Lower lobe of right lung (tissue), 2 donors: ENCODE data around the gene ARL6IP5. TPM values are rescaled to one million over a fixed set of nuclear protein-coding genes. Genes with fewer than 3 reads are reported as not detected.

Source experiments
- ATAC-seq, 2 donors: fragments of 200-7000 bp; cut with Tn5 transposase; one replicate each; pipeline ENCODE4 v1.9.1; 2020 to 2022; ENCODE audit warnings: mild to moderate bottlenecking in 2 of 2, moderate library complexity in 2 of 2
- DNase-seq: peaks from one replicate; pipeline ENCODE4 v3.0.0-alpha.2; 2020
- H3K27ac ChIP-seq: fragments of 200-600 bp; one replicate; pipeline ENCODE4 v1.8.0; 2022
- H3K27me3 ChIP-seq: fragments of 200-600 bp; one replicate; pipeline ENCODE4 v1.8.0; 2022; ENCODE audit warnings: low read depth
- H3K36me3 ChIP-seq: fragments of 200-600 bp; one replicate; pipeline ENCODE4 v1.8.0; 2022; ENCODE audit warnings: mild to moderate bottlenecking
- H3K4me1 ChIP-seq: fragments of 200-600 bp; one replicate; pipeline ENCODE4 v1.8.0; 2022
- H3K4me3 ChIP-seq: fragments of 200-600 bp; one replicate; pipeline ENCODE4 v1.8.0; 2022; ENCODE audit warnings: mild to moderate bottlenecking
- H3K9me3 ChIP-seq: fragments of 200-600 bp; one replicate; pipeline ENCODE4 v1.8.0; 2022
- CTCF ChIP-seq: fragments of 200-600 bp; IDR thresholded peaks from one replicate; pipeline ENCODE4 v1.8.0; 2022; ENCODE audit warnings: antibody characterized with exemption, mild to moderate bottlenecking
- intact Hi-C: fragments of 100-400 bp; cut with DNase I; formaldehyde crosslinking; loops from one replicate; pipeline ENCODE4 v1.11.0; 2022
- total RNA-seq: library from RNA; stranded (reverse); fragmentation: NEBNext Ultra II Directional; extraction: Animal tissue kit (Norgen Biotek cat#: 25700); gene quantifications from one replicate; pipeline ENCODE4 v1.2.1, GENCODE V29; 2021
- donor health status: DM: no; HTN: yes; CAD: no; lungs with severe emphysema.

Gene ARL6IP5
- total RNA-seq, 1 donor from 2014 or later = 138 TPM

- H3K4me1 ChIP-seq = peaks cover 29% of the 10 kb centered on the region
- peaks cover 56% of the 10 kb centered on the region for H3K36me3 ChIP-seq
- H3K4me3 ChIP-seq = no peak overlapping the region
- no peak overlapping the region for H3K27ac ChIP-seq
- TF ChIP-seq CTCF = no peak
- DNase-seq = no peak
- H3K9me3 ChIP-seq = no peaks in the 10 kb centered on the region
- ATAC-seq = no peak
- H3K27me3 ChIP-seq = no peaks in the 10 kb centered on the region
- intact Hi-C loops = no loop called here
Observed at GRCh38 chr3:69103123-69103522, 18.4 kb downstream of the ARL6IP5 start.

DNA sequence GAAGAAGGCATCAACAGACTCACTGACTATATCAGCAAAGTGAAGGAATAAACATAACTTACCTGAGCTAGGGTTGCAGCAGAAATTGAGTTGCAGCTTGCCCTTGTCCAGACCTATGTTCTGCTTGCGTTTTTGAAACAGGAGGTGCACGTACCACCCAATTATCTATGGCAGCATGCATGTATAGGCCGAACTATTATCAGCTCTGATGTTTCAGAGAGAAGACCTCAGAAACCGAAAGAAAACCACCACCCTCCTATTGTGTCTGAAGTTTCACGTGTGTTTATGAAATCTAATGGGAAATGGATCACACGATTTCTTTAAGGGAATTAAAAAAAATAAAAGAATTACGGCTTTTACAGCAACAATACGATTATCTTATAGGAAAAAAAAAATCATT is 19.8 kb downstream of the ARL6IP5 start:
- ATAC-seq = no peak
- H3K9me3 ChIP-seq = no peaks in the 10 kb centered on the region
- H3K27me3 ChIP-seq = no peaks in the 10 kb centered on the region
- intact Hi-C loops = no loop called here
- no peak for DNase-seq
- H3K4me1 ChIP-seq = peaks cover 19% of the 10 kb centered on the region
- H3K36me3 ChIP-seq = peaks cover 56% of the 10 kb centered on the region
- H3K27ac ChIP-seq = no peak overlapping the region
- no peak overlapping the region for H3K4me3 ChIP-seq
- no peak for TF ChIP-seq CTCF

DNA sequence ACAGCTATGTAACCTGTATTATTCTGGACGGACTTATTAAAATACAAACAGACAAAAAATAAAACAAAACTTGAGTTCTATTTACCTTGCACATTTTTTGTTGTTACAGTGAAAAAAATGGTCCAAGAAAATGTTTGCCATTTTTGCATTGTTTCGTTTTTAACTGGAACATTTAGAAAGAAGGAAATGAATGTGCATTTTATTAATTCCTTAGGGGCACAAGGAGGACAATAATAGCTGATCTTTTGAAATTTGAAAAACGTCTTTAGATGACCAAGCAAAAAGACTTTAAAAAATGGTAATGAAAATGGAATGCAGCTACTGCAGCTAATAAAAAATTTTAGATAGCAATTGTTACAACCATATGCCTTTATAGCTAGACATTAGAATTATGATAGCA is 20.6 kb downstream of the ARL6IP5 start:
- Histone ChIP-seq H3K9me3 (no peaks in the 10 kb centered on the region), H3K27me3 (no peaks in the 10 kb centered on the region), H3K36me3 (peaks cover 56% of the 10 kb centered on the region), H3K4me3 (no peak overlapping the region), H3K27ac (no peak overlapping the region), H3K4me1 (peaks cover 14% of the 10 kb centered on the region)
- intact Hi-C loops = no loop called here
- DNase-seq = no peak
- TF ChIP-seq CTCF = no peak
- ATAC-seq = no peak

DNA sequence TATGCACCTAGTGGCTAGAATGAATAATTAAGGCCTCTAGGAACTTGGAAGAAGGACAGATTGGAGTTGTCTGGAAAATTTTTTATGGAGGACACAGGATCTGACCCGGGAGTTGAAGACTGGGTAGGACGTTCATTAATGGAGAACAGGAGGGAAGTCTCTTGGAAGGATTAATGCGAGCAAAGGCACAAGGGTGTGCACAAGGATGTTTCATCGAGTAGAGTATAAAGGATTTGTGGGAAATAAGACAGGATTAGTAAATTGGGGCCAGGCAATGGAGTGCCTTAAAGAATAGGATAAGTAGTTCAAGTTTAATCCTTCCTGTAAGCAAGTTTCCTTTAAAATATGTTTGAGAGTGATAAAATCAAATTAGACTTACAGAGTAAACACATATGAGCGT is 23.1 kb downstream of the ARL6IP5 start:
- no peak for TF ChIP-seq CTCF
- H3K36me3 ChIP-seq = peaks cover 34% of the 10 kb centered on the region
- peaks cover 4% of the 10 kb centered on the region for H3K4me1 ChIP-seq
- no peaks in the 10 kb centered on the region for H3K9me3 ChIP-seq
- DNase-seq (no peak), ATAC-seq (no peak)
- no peaks in the 10 kb centered on the region for H3K27me3 ChIP-seq
- intact Hi-C loops = no loop called here
- H3K27ac ChIP-seq = no peak overlapping the region
- no peak overlapping the region for H3K4me3 ChIP-seq

DNA sequence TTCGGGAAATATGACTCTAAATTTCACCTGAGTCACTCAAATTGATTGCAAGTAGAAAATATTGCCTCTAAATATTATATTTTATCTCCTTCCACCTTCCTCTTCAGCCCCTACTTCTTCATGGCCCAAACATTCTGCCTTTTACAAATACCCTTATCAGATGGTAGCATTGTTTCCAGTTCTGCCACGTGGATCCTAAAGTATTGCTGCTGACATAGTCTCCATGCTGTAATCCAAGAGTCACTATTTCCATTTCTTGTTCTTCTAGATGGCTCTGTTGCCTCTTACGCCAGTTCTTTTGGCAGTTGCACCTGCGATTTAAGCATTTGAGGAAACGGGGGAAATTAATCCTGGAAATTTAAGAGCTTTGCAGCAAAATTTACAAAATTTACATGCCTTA is 24.1 kb downstream of the ARL6IP5 start:
- no peaks in the 10 kb centered on the region for H3K9me3 ChIP-seq
- no peak overlapping the region for H3K27ac ChIP-seq
- no peak overlapping the region for H3K4me3 ChIP-seq
- H3K36me3 ChIP-seq = peaks cover 24% of the 10 kb centered on the region
- intact Hi-C loops = no loop called here
- TF ChIP-seq CTCF = no peak
- DNase-seq (no peak), ATAC-seq (no peak)
- H3K27me3 ChIP-seq = no peaks in the 10 kb centered on the region
- peaks cover 4% of the 10 kb centered on the region for H3K4me1 ChIP-seq
